Tibial nerve (tissue), 4 donors: Measurements from ENCODE around the gene SHMT2. TPM values are rescaled to one million over a fixed set of nuclear protein-coding genes. Genes with fewer than 3 reads are reported as not detected.

ENCODE experiments used
- small RNA-seq: library from RNA; depleted of rRNA; stranded (forward); fragments of <200 nt; gene quantifications from one replicate; pipeline ENCODE3, GENCODE V24; 2016
- total RNA-seq, 4 donors: library from RNA; depleted of rRNA; stranded (reverse); fragments of >200 nt; gene quantifications; one replicate each; pipeline ENCODE4 v1.1.0, GENCODE V29; 2016

Gene SHMT2
- total RNA-seq, 4 donors from 2014 or later, result 18.4 to 77.3 (median 32.6) TPM

Small RNA genes lying within 50 kb of the gene (small RNA-seq; reads per million reads assigned to genes)
- gene MIR1228, result 0.85 reads per million

Other genes starting within 250 kb of the SHMT2 start
- gene ZBTB39, start 223.2 kb upstream of the SHMT2 start, total RNA-seq, result 1 to 10 TPM; 3.6 to 6.8 (median 5.4) TPM
- not detected for gene TAC3, start 213.2 kb upstream of the SHMT2 start, total RNA-seq
- under 1 TPM in 2 of 4 donors, not detected in 2; 0.30 to 0.59 TPM for gene MYO1A, start 179.6 kb upstream of the SHMT2 start, total RNA-seq
- 10 to 100 TPM in 1 of 4 donors, 1 to 10 TPM in 3; 4.8 to 10.2 (median 6.6) TPM for gene NEMP1, start 150.9 kb upstream of the SHMT2 start, total RNA-seq
- 10 to 100 TPM; 29.3 to 42.2 (median 38.6) TPM for gene NAB2, start 140.6 kb upstream of the SHMT2 start, total RNA-seq
- 100 to 1,000 TPM; 140 to 247 (median 183) TPM for gene STAT6, start 118.3 kb upstream of the SHMT2 start, total RNA-seq
- gene LRP1, start 101.2 kb upstream of the SHMT2 start, total RNA-seq, result 100 to 1,000 TPM; 410 to 653 (median 527) TPM
- gene LRP1-AS, start 82.1 kb upstream of the SHMT2 start, total RNA-seq, result not detected
- 1 to 10 TPM in 1 of 4 donors, not detected in 3; 4.2 TPM for gene NXPH4, start 12.9 kb upstream of the SHMT2 start, total RNA-seq
- 1 to 10 TPM in 3 of 4 donors, not detected in 1; 1.7 to 5.0 (median 3.6) TPM for gene STAC3, start 21.5 kb downstream of the SHMT2 start, total RNA-seq
- 10 to 100 TPM; 31.0 to 51.9 (median 41.6) TPM for gene R3HDM2, start 201.3 kb downstream of the SHMT2 start, total RNA-seq
- not detected for gene INHBC, start 205.1 kb downstream of the SHMT2 start, total RNA-seq
- not detected for gene INHBE, start 225.6 kb downstream of the SHMT2 start, total RNA-seq
- gene GLI1, start 230.1 kb downstream of the SHMT2 start, total RNA-seq, result 10 to 100 TPM; 16.2 to 61.0 (median 38.7) TPM